SK-N-SH treated with all-trans-retinoic acid at 6 μM for 48 hours (cell line): Measurements from ENCODE around the gene LARGE1.

Experiments
- BACH2 ChIP-seq: fragments of 250-450 bp; sonication (Bioruptor Pico); IDR thresholded peaks from 2 replicates; pipeline ENCODE4 v1.9.0; 2021; ENCODE audit warnings: mild to moderate bottlenecking, borderline replicate concordance
- CSDC2 ChIP-seq: fragments of 250-450 bp; sonication (Bioruptor Pico); IDR thresholded peaks from 2 replicates; pipeline ENCODE4 v1.5.0; 2020; ENCODE audit warnings: mild to moderate bottlenecking, moderate library complexity
- CSRNP3 ChIP-seq: fragments of 250-450 bp; sonication (Bioruptor Pico); IDR thresholded peaks from 2 replicates; pipeline ENCODE4 v1.5.1; 2021; ENCODE audit warnings: mild to moderate bottlenecking, moderate library complexity
- ISL1 ChIP-seq: fragments of 250-450 bp; sonication (Bioruptor Pico); IDR thresholded peaks from 2 replicates; pipeline ENCODE4 v2.1.2; 2022; ENCODE audit warnings: mild to moderate bottlenecking, moderate library complexity
- PATZ1 ChIP-seq: fragments of 250-450 bp; sonication (Bioruptor Pico); IDR thresholded peaks from 2 replicates; pipeline ENCODE4 v1.8.0; 2020; ENCODE audit warnings: mild to moderate bottlenecking, moderate library complexity, borderline replicate concordance
- RARB ChIP-seq: fragments of 250-450 bp; sonication (Bioruptor Pico); IDR thresholded peaks from 2 replicates; pipeline ENCODE4 v1.8.0; 2021; ENCODE audit warnings: mild to moderate bottlenecking, moderate library complexity
- SNAI2 ChIP-seq: fragments of 250-450 bp; sonication (Bioruptor Pico); IDR thresholded peaks from 2 replicates; pipeline ENCODE4 v1.5.0; 2020; ENCODE audit warnings: mild to moderate bottlenecking, moderate library complexity
- TSHZ2 ChIP-seq: fragments of 250-450 bp; sonication (Bioruptor Pico); IDR thresholded peaks from 2 replicates; pipeline ENCODE4 v1.5.0; 2020; ENCODE audit warnings: mild to moderate bottlenecking, moderate library complexity
- ZNF70 ChIP-seq: fragments of 450-650 bp; formaldehyde crosslinking; IDR thresholded peaks from 2 replicates; pipeline ENCODE4 v1.5.0; 2020; ENCODE audit warnings: mild to moderate bottlenecking, moderate library complexity

GRCh38 chr22:33409079-33409478 is 511.2 kb downstream of the LARGE1 start:
- TF ChIP-seq RARB (CRISPR knock-in tag) (no peak), PATZ1 (CRISPR knock-in tag) (no peak), SNAI2 (CRISPR knock-in tag) (no peak), ZNF70 (CRISPR knock-in tag) (no peak), BACH2 (CRISPR knock-in tag) (no peak), TSHZ2 (CRISPR knock-in tag) (no peak), ISL1 (CRISPR knock-in tag) (no peak), CSDC2 (CRISPR knock-in tag) (no peak), CSRNP3 (no peak)
